Astrocyte (in vitro differentiated cells and primary cell): ENCODE measurements around the gene GALNT7. TPM values are rescaled to one million over a fixed set of nuclear protein-coding genes. Genes with fewer than 3 reads are reported as not detected.
A peak's percentile ranks its signal among the peaks of the same experiment; 100 is the strongest.

Experiments
- DNase-seq: peaks from one replicate; pipeline ENCODE4 v3.0.0-alpha.2; 2010; ENCODE audit warnings: low read depth
- FAIRE-seq: peaks from 2 replicates; lab custom pipeline; 2011; peaks lifted over from hg19 to GRCh38; lab: Jason Lieb, UNC
- H2AFZ ChIP-seq: 2 replicates; pipeline ENCODE4 v1.6.0; 2012; ENCODE audit warnings: low read depth, low read length, inconsistent platforms
- H3K27ac ChIP-seq: 2 replicates; pipeline ENCODE4 v1.5.1; 2011; ENCODE audit warnings: low read depth, low read length, inconsistent platforms
- H3K27me3 ChIP-seq: 2 replicates; pipeline ENCODE4 v1.6.0; 2011; ENCODE audit warnings: low read length, inconsistent platforms; ENCODE audit not compliant: insufficient read depth
- H3K36me3 ChIP-seq: 2 replicates; pipeline ENCODE4 v1.5.1; 2011; ENCODE audit warnings: low read length, inconsistent platforms; ENCODE audit not compliant: insufficient read depth
- H3K4me1 ChIP-seq: 2 replicates; pipeline ENCODE4 v1.5.1; 2011; ENCODE audit warnings: low read length, inconsistent platforms; ENCODE audit not compliant: insufficient read depth
- H3K4me2 ChIP-seq: 2 replicates; pipeline ENCODE4 v1.6.0; 2012; ENCODE audit warnings: low read length, inconsistent platforms
- H3K4me3 ChIP-seq: 2 replicates; pipeline ENCODE4 v1.5.1; 2011; ENCODE audit warnings: low read depth, mild to moderate bottlenecking, low read length, inconsistent platforms; ENCODE audit not compliant: insufficient read depth
- H3K79me2 ChIP-seq: 2 replicates; pipeline ENCODE4 v1.6.0; 2012; ENCODE audit warnings: mild to moderate bottlenecking, low read length, inconsistent platforms; ENCODE audit not compliant: insufficient read depth
- H3K9ac ChIP-seq: 2 replicates; pipeline ENCODE4 v1.6.0; 2012; ENCODE audit warnings: mild to moderate bottlenecking, low read length, inconsistent platforms
- H3K9me3 ChIP-seq: 2 replicates; pipeline ENCODE4 v1.5.1; 2012; ENCODE audit warnings: low read depth, mild to moderate bottlenecking, low read length, inconsistent platforms; ENCODE audit not compliant: insufficient read depth
- H4K20me1 ChIP-seq: 2 replicates; pipeline ENCODE4 v1.6.0; 2012; ENCODE audit warnings: low read length, inconsistent platforms; ENCODE audit not compliant: insufficient read depth
- H3K27ac Mint-ChIP-seq: one replicate; pipeline ENCODE4 v1.8.0; 2021; ENCODE audit warnings: mild to moderate bottlenecking, mixed read lengths; ENCODE audit not compliant: unreplicated experiment
- H3K27me3 Mint-ChIP-seq: one replicate; pipeline ENCODE4 v1.8.0; 2021; ENCODE audit warnings: low read depth, mixed read lengths; ENCODE audit not compliant: unreplicated experiment
- H3K36me3 Mint-ChIP-seq: one replicate; pipeline ENCODE4 v1.8.0; 2021; ENCODE audit warnings: low read depth, mixed read lengths; ENCODE audit not compliant: unreplicated experiment
- H3K4me1 Mint-ChIP-seq: one replicate; pipeline ENCODE4 v1.8.0; 2021; ENCODE audit warnings: low read depth, mixed read lengths; ENCODE audit not compliant: unreplicated experiment
- H3K4me3 Mint-ChIP-seq: one replicate; pipeline ENCODE4 v1.8.0; 2021; ENCODE audit warnings: mild to moderate bottlenecking, moderate library complexity, mixed read lengths; ENCODE audit not compliant: unreplicated experiment
- H3K9me3 Mint-ChIP-seq: one replicate; pipeline ENCODE4 v1.8.0; 2021; ENCODE audit warnings: mild to moderate bottlenecking, mixed read lengths; ENCODE audit not compliant: unreplicated experiment
- EZH2 ChIP-seq: IDR thresholded peaks from 2 replicates; pipeline ENCODE4 v1.6.1; 2012; ENCODE audit warnings: mild to moderate bottlenecking, low read length, inconsistent platforms; ENCODE audit not compliant: insufficient read depth
- total RNA-seq: library from RNA; stranded (reverse); gene quantifications from 2 replicates; pipeline ENCODE4 v1.2.1, GENCODE V29; 2021
- TF ChIP-seq, protein P1 (sequence below): IDR thresholded peaks from 2 replicates; pipeline ENCODE4 v1.5.1; 2011; ENCODE audit warnings: low read depth, mild to moderate bottlenecking, inconsistent platforms, low read length, moderate library complexity; ENCODE audit not compliant: insufficient read depth

Gene GALNT7
- total RNA-seq, 1 donor from 2014 or later = 97.6 TPM

DNA sequence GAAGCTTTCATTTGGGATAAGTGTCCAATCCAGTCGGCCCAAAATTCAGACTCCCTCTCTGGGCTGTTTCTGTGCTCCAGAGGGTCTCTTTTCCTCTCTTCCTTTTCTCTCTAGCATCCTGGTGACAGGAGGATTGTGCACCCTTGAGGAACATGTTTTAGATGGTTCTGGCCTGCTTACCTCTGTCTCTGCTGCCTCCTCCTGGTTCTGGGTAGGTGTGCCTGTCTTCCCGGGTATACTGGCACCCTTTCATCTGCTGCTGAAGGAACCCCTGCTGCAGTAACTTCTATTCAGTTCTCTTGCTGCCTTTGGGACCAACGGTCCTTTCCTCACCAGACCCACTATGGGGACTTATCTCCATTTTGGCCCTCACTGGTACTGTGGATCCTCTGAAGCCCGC, 112.4 kb downstream of the GALNT7 start:
- no peaks in the 10 kb centered on the region for H3K27me3 Mint-ChIP-seq
- FAIRE-seq (no peak), DNase-seq (no peak)
- H3K9ac ChIP-seq = no peak overlapping the region
- no peaks in the 10 kb centered on the region for H3K27me3 ChIP-seq
- H3K27ac Mint-ChIP-seq = no peak overlapping the region
- TF ChIP-seq, protein P1, sequence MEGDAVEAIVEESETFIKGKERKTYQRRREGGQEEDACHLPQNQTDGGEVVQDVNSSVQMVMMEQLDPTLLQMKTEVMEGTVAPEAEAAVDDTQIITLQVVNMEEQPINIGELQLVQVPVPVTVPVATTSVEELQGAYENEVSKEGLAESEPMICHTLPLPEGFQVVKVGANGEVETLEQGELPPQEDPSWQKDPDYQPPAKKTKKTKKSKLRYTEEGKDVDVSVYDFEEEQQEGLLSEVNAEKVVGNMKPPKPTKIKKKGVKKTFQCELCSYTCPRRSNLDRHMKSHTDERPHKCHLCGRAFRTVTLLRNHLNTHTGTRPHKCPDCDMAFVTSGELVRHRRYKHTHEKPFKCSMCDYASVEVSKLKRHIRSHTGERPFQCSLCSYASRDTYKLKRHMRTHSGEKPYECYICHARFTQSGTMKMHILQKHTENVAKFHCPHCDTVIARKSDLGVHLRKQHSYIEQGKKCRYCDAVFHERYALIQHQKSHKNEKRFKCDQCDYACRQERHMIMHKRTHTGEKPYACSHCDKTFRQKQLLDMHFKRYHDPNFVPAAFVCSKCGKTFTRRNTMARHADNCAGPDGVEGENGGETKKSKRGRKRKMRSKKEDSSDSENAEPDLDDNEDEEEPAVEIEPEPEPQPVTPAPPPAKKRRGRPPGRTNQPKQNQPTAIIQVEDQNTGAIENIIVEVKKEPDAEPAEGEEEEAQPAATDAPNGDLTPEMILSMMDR = no peak
- H3K4me2 ChIP-seq = no peak overlapping the region
- no peak overlapping the region for H3K4me3 ChIP-seq
- H4K20me1 ChIP-seq = peaks cover 3% of the 10 kb centered on the region
- no peaks in the 10 kb centered on the region for H3K4me1 Mint-ChIP-seq
- no peak overlapping the region for H3K27ac ChIP-seq
- H3K36me3 Mint-ChIP-seq = peaks cover 8% of the 10 kb centered on the region
- no peaks in the 10 kb centered on the region for H3K4me1 ChIP-seq
- H3K9me3 ChIP-seq = no peaks in the 10 kb centered on the region
- no peaks in the 10 kb centered on the region for H3K79me2 ChIP-seq
- peaks cover 13% of the 10 kb centered on the region for H3K9me3 Mint-ChIP-seq
- H3K4me3 Mint-ChIP-seq = no peak overlapping the region
- H3K36me3 ChIP-seq = no peaks in the 10 kb centered on the region
- no peak overlapping the region for H2AFZ ChIP-seq

DNA sequence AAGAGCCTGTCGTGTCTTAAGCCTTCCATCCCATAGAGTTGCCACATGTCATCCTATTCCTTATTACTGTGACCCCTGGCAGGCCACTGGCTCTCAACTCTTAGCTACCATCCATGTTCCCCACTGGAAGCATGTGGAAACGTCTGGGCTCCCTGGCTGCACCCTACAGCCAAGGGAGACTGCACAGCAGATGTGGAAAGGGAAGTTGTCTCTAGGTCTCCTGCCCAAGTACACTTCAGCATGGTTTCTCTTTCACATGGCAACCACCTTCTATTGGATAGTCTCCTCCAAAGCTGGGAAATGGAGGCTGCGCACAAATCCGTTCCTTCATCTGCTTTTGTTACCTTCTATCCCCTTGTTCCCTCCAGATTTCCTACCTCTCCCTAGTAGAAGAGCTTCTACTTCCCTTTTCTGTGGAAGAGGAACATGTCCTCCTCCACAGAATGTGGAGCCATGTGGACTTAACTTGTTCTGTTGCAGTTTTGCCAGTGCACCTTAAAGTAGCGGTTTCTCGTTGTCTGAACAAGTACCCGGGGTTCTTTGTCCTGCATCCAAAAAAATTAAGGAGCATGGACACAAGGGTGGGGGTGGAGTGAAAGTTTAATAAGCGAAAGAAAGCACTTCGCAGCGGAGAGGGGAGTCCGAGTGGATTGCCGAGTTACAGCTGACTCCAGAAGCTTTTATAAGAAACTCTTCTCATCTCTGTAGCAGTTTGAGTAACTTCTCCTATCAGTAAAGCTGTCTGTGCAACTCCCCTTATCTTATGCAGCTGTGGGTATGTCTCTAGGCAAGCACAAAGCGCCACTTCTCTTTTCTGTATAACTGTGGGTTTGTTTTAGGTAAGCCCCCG, 113.0 kb downstream of the GALNT7 start:
- no peaks in the 10 kb centered on the region for H3K27me3 Mint-ChIP-seq
- no peaks in the 10 kb centered on the region for H3K27me3 ChIP-seq
- H3K9me3 Mint-ChIP-seq = peaks cover 13% of the 10 kb centered on the region
- peak overlapping the region; percentile 32 for H3K4me2 ChIP-seq
- no peaks in the 10 kb centered on the region for H3K79me2 ChIP-seq
- FAIRE-seq (no peak), DNase-seq (no peak)
- TF ChIP-seq, protein P1 = no peak
- no peak for TF ChIP-seq EZH2
- H3K27ac ChIP-seq = no peak overlapping the region
- no peaks in the 10 kb centered on the region for H3K9me3 ChIP-seq
- no peak overlapping the region for H3K4me3 Mint-ChIP-seq
- peaks cover 3% of the 10 kb centered on the region for H4K20me1 ChIP-seq
- H3K36me3 ChIP-seq = no peaks in the 10 kb centered on the region
- peaks cover 12% of the 10 kb centered on the region for H3K36me3 Mint-ChIP-seq
- H3K9ac ChIP-seq = no peak overlapping the region
- no peaks in the 10 kb centered on the region for H3K4me1 ChIP-seq
- H3K4me3 ChIP-seq = no peak overlapping the region
- no peak overlapping the region for H2AFZ ChIP-seq
- H3K4me1 Mint-ChIP-seq = no peaks in the 10 kb centered on the region
- no peak overlapping the region for H3K27ac Mint-ChIP-seq

DNA sequence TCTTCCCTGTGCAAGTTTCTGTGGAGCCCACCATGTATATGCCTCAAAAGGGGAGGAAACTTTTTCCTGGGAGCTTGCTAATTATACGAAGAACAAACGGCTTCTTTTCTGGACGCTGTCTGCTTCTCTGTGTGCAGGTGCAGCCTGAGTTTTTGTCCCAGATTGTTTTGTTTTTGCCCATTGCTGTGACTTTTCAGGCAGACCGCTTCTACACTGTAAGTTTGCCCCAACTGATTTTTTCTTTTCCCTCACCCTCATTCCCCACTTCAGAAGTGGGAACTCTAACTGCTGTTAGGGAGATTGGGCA, 113.6 kb downstream of the GALNT7 start:
- Histone ChIP-seq H3K4me3 (no peak overlapping the region), H3K4me2 (peak overlapping the region; percentile 32), H3K27ac (no peak overlapping the region), H2AFZ (no peak overlapping the region), H3K9me3 (no peaks in the 10 kb centered on the region), H3K79me2 (no peaks in the 10 kb centered on the region), H3K4me1 (no peaks in the 10 kb centered on the region), H3K27me3 (no peaks in the 10 kb centered on the region), H4K20me1 (peaks cover 3% of the 10 kb centered on the region), H3K9ac (no peak overlapping the region), H3K36me3 (no peaks in the 10 kb centered on the region)
- H3K27me3 Mint-ChIP-seq = no peaks in the 10 kb centered on the region
- H3K4me1 Mint-ChIP-seq = no peaks in the 10 kb centered on the region
- peaks cover 13% of the 10 kb centered on the region for H3K9me3 Mint-ChIP-seq
- DNase-seq (no peak), FAIRE-seq (no peak)
- H3K4me3 Mint-ChIP-seq = no peak overlapping the region
- H3K36me3 Mint-ChIP-seq = peaks cover 18% of the 10 kb centered on the region
- H3K27ac Mint-ChIP-seq = no peak overlapping the region
- TF ChIP-seq, protein P1 = no peak
- no peak for TF ChIP-seq EZH2
